ENCODE data around the gene TFAP2E. TPM values are rescaled to one million over a fixed set of nuclear protein-coding genes. Genes with fewer than 3 reads are reported as not detected.

Gene TFAP2E
- total RNA-seq, 5 donors from 2014 or later (not counting 1 experiment from before 2014, with no cell fraction given), result 2.8 to 4.6 (median 3.1) TPM

DNA sequence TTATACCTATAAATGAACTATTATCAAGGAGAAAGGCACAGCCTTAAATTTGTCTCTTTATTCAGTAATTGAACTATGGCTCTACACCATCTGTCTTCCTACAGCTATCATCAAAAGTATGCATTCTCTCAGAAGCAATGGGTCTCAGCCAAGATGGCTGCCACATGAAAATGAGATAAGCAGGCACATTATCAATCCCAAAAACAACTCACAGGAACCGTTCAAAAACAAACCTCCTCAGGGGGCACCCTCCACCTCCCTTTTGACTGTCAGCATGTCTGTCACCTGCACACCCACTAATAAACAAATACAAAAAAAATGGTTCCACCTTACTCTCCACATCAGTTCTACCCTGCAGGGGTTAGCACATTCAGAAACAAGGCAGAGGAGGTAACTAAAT, 39.5 kb upstream of the TFAP2E start:
- DNase-seq, result no peak
- ChIA-PET POLR2A (interaction anchor here (0.6 to 1.1 kb wide), 2 partner anchors 12 to 21 kb away, joined by 3 read pairs; no protein-coding TSS in a partner anchor), CTCF (no interaction called here)
- H3K9me3 ChIP-seq, result no peaks in the 10 kb centered on the region
- WGBS (ENCODE audit: insufficient coverage), result 67% methylated on average over 1 of the region's 1 CpG
- H3K27me3 ChIP-seq (replicated peaks in 1 of 2; ENCODE audit: control insufficient read depth in 2 of 2, extremely low read depth in 1 of 2, insufficient read depth in 2 of 2, low read length in 1 of 2), result no peaks in the 10 kb centered on the region
- Mint-ChIP-seq H3K27ac (peak overlapping the region in 1 of 2 donors; percentile 7), H3K4me3 (no peak overlapping the region), H3K27me3 (no peaks in the 10 kb centered on the region), H3K9me3 (peaks cover 4 to 9% (median 5%) of the 10 kb centered on the region in 3 donors), H3K36me3 (peaks cover 47% of the 10 kb centered on the region), H3K4me1 (peaks cover 54 to 55% (median 55%) of the 10 kb centered on the region in 3 donors)
- peaks cover 11 to 32% of the 10 kb centered on the region in 2 experiments for H3K4me1 ChIP-seq (ENCODE audit: control insufficient read depth in 1 of 2, extremely low read depth in 1 of 2, insufficient read depth in 2 of 2, low read length in 2 of 2)
- no peak overlapping the region for H3K27ac ChIP-seq (ENCODE audit: low read length)
- H3K36me3 ChIP-seq (ENCODE audit: control insufficient read depth in 2 of 2, extremely low read depth in 1 of 2, insufficient read depth in 1 of 2, low read length in 1 of 2), result peaks cover 3 to 13% of the 10 kb centered on the region in 2 donors
- ATAC-seq (replicated peaks in 1 of 4), result no peak
- no peak overlapping the region for H3K4me3 ChIP-seq (ENCODE audit: control insufficient read depth in 1 of 2, extremely low read depth in 1 of 2, low read length in 1 of 2)

DNA sequence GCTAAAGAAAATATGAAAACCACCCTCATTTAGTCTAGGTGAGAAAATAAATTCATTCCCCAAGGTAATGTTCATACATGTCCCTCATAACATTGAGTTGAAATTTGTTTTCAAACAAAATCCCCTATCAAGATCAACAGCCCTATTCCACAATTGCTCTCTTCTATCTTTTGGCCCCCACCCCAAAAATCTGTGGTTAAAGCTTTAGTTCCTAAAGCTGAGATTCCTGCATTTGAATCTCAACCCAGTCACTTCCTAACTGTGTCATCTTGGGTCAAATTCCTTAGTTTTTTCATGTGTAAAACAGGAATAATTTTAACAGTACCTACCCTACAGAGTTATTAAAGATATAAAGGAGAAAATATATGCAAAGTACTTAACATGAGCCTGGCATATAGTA, 37.9 kb upstream of the TFAP2E start:
- H3K9me3 Mint-ChIP-seq, result peaks cover 3% of the 10 kb centered on the region in 3 donors
- POLR2A ChIA-PET, result no interaction called here
- ATAC-seq (replicated peaks in 1 of 4) (no peak), DNase-seq (no peak)
- peak overlapping the region; percentile 88 to 97 for H3K27ac Mint-ChIP-seq
- H3K27me3 Mint-ChIP-seq, result no peaks in the 10 kb centered on the region
- peaks cover 25 to 45% of the 10 kb centered on the region in 2 experiments for H3K4me1 ChIP-seq (ENCODE audit: control insufficient read depth in 1 of 2, extremely low read depth in 1 of 2, insufficient read depth in 2 of 2, low read length in 2 of 2)
- CTCF ChIA-PET, result interaction anchor here in 1 of 2 donors (1.2 kb wide), 1 partner anchor 30 kb away, joined by 3 read pairs; no protein-coding TSS in a partner anchor
- H3K27ac ChIP-seq (ENCODE audit: low read length), result no peak overlapping the region
- H3K27me3 ChIP-seq (replicated peaks in 1 of 2; ENCODE audit: control insufficient read depth in 2 of 2, extremely low read depth in 1 of 2, insufficient read depth in 2 of 2, low read length in 1 of 2), result no peaks in the 10 kb centered on the region
- H3K4me3 Mint-ChIP-seq, result no peak overlapping the region
- no peaks in the 10 kb centered on the region for H3K9me3 ChIP-seq
- H3K36me3 ChIP-seq (ENCODE audit: control insufficient read depth in 2 of 2, extremely low read depth in 1 of 2, insufficient read depth in 1 of 2, low read length in 1 of 2), result peaks cover 3 to 13% of the 10 kb centered on the region in 2 donors
- H3K36me3 Mint-ChIP-seq, result peaks cover 33% of the 10 kb centered on the region
- no peak overlapping the region for H3K4me3 ChIP-seq (ENCODE audit: control insufficient read depth in 1 of 2, extremely low read depth in 1 of 2, low read length in 1 of 2)
- peaks cover 68 to 71% (median 70%) of the 10 kb centered on the region in 3 donors for H3K4me1 Mint-ChIP-seq

GRCh38 chr1:35536556-35537162, 36.5 kb upstream of the TFAP2E start:
- Histone ChIP-seq H3K27ac (ENCODE audit: low read length) (peak overlapping the region; percentile 68), H3K4me1 (ENCODE audit: control insufficient read depth in 1 of 2, extremely low read depth in 1 of 2, insufficient read depth in 2 of 2, low read length in 2 of 2) (peaks cover 37 to 57% of the 10 kb centered on the region in 2 experiments), H3K27me3 (replicated peaks in 1 of 2; ENCODE audit: control insufficient read depth in 2 of 2, extremely low read depth in 1 of 2, insufficient read depth in 2 of 2, low read length in 1 of 2) (no peaks in the 10 kb centered on the region), H3K9me3 (no peaks in the 10 kb centered on the region), H3K36me3 (ENCODE audit: control insufficient read depth in 2 of 2, extremely low read depth in 1 of 2, insufficient read depth in 1 of 2, low read length in 1 of 2) (peaks cover 2% of the 10 kb centered on the region in 2 donors), H3K4me3 (ENCODE audit: control insufficient read depth in 1 of 2, extremely low read depth in 1 of 2, low read length in 1 of 2) (no peak overlapping the region)
- ChIA-PET CTCF (interaction anchor here (0.6 to 3.0 kb wide), 6 partner anchors 10 to 86 kb away, joined by 4 to 19 read pairs (median 4); no protein-coding TSS in a partner anchor), POLR2A (interaction anchor here (0.6 to 0.7 kb wide), 2 partner anchors 37 to 74 kb away, joined by 5 to 7 read pairs; no protein-coding TSS in a partner anchor)
- ATAC-seq (replicated peaks in 1 of 4), result peak in 1 of 4 experiments; percentile 28
- Mint-ChIP-seq H3K27me3 (no peaks in the 10 kb centered on the region), H3K4me3 (peak overlapping the region in 2 of 3 donors; percentile 49 to 68), H3K27ac (peak overlapping the region; percentile 88 to 97), H3K4me1 (peaks cover 76 to 78% (median 77%) of the 10 kb centered on the region in 3 donors), H3K36me3 (peaks cover 25% of the 10 kb centered on the region), H3K9me3 (no peaks in the 10 kb centered on the region)
- 83% methylated on average over 1 of the region's 2 CpGs for WGBS (ENCODE audit: insufficient coverage)
- DNase-seq, result peak in 1 of 35 experiments; percentile 29

DNA sequence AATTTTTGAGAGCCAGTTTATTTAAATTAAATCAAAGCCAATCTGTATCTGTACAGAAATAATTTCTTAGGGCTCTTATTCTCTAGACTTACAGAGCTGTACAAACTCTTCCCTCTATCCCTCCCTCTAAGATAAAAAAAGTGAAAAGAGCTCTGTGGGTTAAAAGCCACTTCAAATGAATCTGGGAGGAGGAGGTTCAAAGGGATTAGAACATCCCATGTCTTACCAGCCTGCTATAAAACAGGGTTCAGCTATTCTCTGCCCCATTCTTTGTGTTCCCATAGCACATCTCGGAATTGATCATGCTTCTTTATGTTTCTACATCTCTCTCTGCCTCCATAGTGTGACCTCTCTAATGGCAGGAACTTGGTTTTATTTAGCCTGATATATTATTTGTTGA, 35.3 kb upstream of the TFAP2E start:
- Histone ChIP-seq H3K4me3 (ENCODE audit: control insufficient read depth in 1 of 2, extremely low read depth in 1 of 2, low read length in 1 of 2) (no peak overlapping the region), H3K9me3 (no peaks in the 10 kb centered on the region), H3K27me3 (replicated peaks in 1 of 2; ENCODE audit: control insufficient read depth in 2 of 2, extremely low read depth in 1 of 2, insufficient read depth in 2 of 2, low read length in 1 of 2) (no peaks in the 10 kb centered on the region), H3K36me3 (ENCODE audit: control insufficient read depth in 2 of 2, extremely low read depth in 1 of 2, insufficient read depth in 1 of 2, low read length in 1 of 2) (peaks cover 0 to 5% of the 10 kb centered on the region in 2 donors), H3K4me1 (ENCODE audit: control insufficient read depth in 1 of 2, extremely low read depth in 1 of 2, insufficient read depth in 2 of 2, low read length in 2 of 2) (peaks cover 43 to 69% of the 10 kb centered on the region in 2 experiments), H3K27ac (ENCODE audit: low read length) (peak overlapping the region; percentile 68)
- ChIA-PET CTCF (interaction anchor here (0.6 to 3.0 kb wide), 6 partner anchors 11 to 295 kb away, joined by 3 to 19 read pairs (median 4); no protein-coding TSS in a partner anchor), POLR2A (interaction anchor here (0.6 to 1.2 kb wide), 2 partner anchors 19 to 89 kb away, joined by 3 to 4 read pairs; partner anchors contain the start of gene KIAA0319L (in 1 of the 2))
- no CpG with 5 or more reads among the region's 1 CpG for WGBS (ENCODE audit: insufficient coverage)
- H3K4me3 Mint-ChIP-seq, result peak overlapping the region in 2 of 3 donors; percentile 43 to 68
- H3K36me3 Mint-ChIP-seq, result peaks cover 19% of the 10 kb centered on the region
- H3K4me1 Mint-ChIP-seq, result peaks cover 84 to 88% (median 85%) of the 10 kb centered on the region in 3 donors
- DNase-seq, result no peak
- ATAC-seq (replicated peaks in 1 of 4), result no peak
- peak overlapping the region; percentile 88 to 97 for H3K27ac Mint-ChIP-seq
- no peaks in the 10 kb centered on the region for H3K9me3 Mint-ChIP-seq
- no peaks in the 10 kb centered on the region for H3K27me3 Mint-ChIP-seq

- peaks cover 0 to 5% of the 10 kb centered on the region in 2 donors for H3K36me3 ChIP-seq (ENCODE audit: control insufficient read depth in 2 of 2, extremely low read depth in 1 of 2, insufficient read depth in 1 of 2, low read length in 1 of 2)
- Mint-ChIP-seq H3K36me3 (peaks cover 17% of the 10 kb centered on the region), H3K27ac (peak overlapping the region; percentile 97 to 98), H3K27me3 (no peaks in the 10 kb centered on the region), H3K4me1 (peaks cover 87 to 91% (median 90%) of the 10 kb centered on the region in 3 donors), H3K4me3 (peak overlapping the region; percentile 64 to 77 (median 68)), H3K9me3 (no peaks in the 10 kb centered on the region)
- no peaks in the 10 kb centered on the region for H3K27me3 ChIP-seq (replicated peaks in 1 of 2; ENCODE audit: control insufficient read depth in 2 of 2, extremely low read depth in 1 of 2, insufficient read depth in 2 of 2, low read length in 1 of 2)
- H3K4me3 ChIP-seq (ENCODE audit: control insufficient read depth in 1 of 2, extremely low read depth in 1 of 2, low read length in 1 of 2), result peak overlapping the region; percentile 0 to 36
- no peaks in the 10 kb centered on the region for H3K9me3 ChIP-seq
- peak overlapping the region; percentile 68 for H3K27ac ChIP-seq (ENCODE audit: low read length)
- ATAC-seq (replicated peaks in 1 of 4), result peak; percentile 95 to 98 (median 97)
- 0% methylated on average over 2 of the region's 6 CpGs for WGBS (ENCODE audit: insufficient coverage)
- POLR2A ChIA-PET, result interaction anchor here in 1 of 2 donors (1.0 kb wide), 1 partner anchor 17 kb away, joined by 3 read pairs; no protein-coding TSS in a partner anchor
- CTCF ChIA-PET, result interaction anchor here (0.5 to 1.6 kb wide), 8 partner anchors 23 to 390 kb away, joined by 3 to 9 read pairs (median 4); no protein-coding TSS in a partner anchor
- DNase-seq, result peak in 33 of 35 experiments; percentile 24 to 83 (median 58)
- peaks cover 47 to 71% of the 10 kb centered on the region in 2 experiments for H3K4me1 ChIP-seq (ENCODE audit: control insufficient read depth in 1 of 2, extremely low read depth in 1 of 2, insufficient read depth in 2 of 2, low read length in 2 of 2)
Observed at GRCh38 chr1:35539073-35539823, 33.9 kb upstream of the TFAP2E start.

GRCh38 chr1:35539824-35540261, 33.3 kb upstream of the TFAP2E start:
- Histone ChIP-seq H3K9me3 (no peaks in the 10 kb centered on the region), H3K4me1 (ENCODE audit: control insufficient read depth in 1 of 2, extremely low read depth in 1 of 2, insufficient read depth in 2 of 2, low read length in 2 of 2) (peaks cover 49 to 75% of the 10 kb centered on the region in 2 experiments), H3K36me3 (ENCODE audit: control insufficient read depth in 2 of 2, extremely low read depth in 1 of 2, insufficient read depth in 1 of 2, low read length in 1 of 2) (peaks cover 0 to 5% of the 10 kb centered on the region in 2 donors), H3K27ac (ENCODE audit: low read length) (peak overlapping the region; percentile 68), H3K4me3 (ENCODE audit: control insufficient read depth in 1 of 2, extremely low read depth in 1 of 2, low read length in 1 of 2) (no peak overlapping the region), H3K27me3 (replicated peaks in 1 of 2; ENCODE audit: control insufficient read depth in 2 of 2, extremely low read depth in 1 of 2, insufficient read depth in 2 of 2, low read length in 1 of 2) (no peaks in the 10 kb centered on the region)
- ChIA-PET CTCF (interaction anchor here (0.5 to 1.6 kb wide), 6 partner anchors 25 to 114 kb away, joined by 3 to 7 read pairs (median 4); no protein-coding TSS in a partner anchor), POLR2A (no interaction called here)
- Mint-ChIP-seq H3K36me3 (peaks cover 16% of the 10 kb centered on the region), H3K4me3 (peak overlapping the region in 2 of 3 donors; percentile 64 to 68), H3K27ac (peak overlapping the region; percentile 97 to 98), H3K4me1 (peaks cover 91 to 95% (median 94%) of the 10 kb centered on the region in 3 donors), H3K9me3 (no peaks in the 10 kb centered on the region), H3K27me3 (no peaks in the 10 kb centered on the region)
- no peak for ATAC-seq (replicated peaks in 1 of 4)
- DNase-seq, result no peak
- no CpG with 5 or more reads among the region's 1 CpG for WGBS (ENCODE audit: insufficient coverage)
